IPS-18c (cell line): ENCODE results near the gene FEM1B.

Source experiments
- H3K4me3 ChIP-seq: 2 replicates; pipeline ENCODE4 v1.7.0; 2013; ENCODE audit warnings: low read depth, mild to moderate bottlenecking, low read length, moderate library complexity; ENCODE audit not compliant: insufficient read depth
- H3K9me3 ChIP-seq: one replicate; pipeline ENCODE4 v1.6.1; 2013; ENCODE audit warnings: mild to moderate bottlenecking, low read length, moderate library complexity; ENCODE audit not compliant: control insufficient read depth, insufficient read depth

The FEM1B gene

DNA sequence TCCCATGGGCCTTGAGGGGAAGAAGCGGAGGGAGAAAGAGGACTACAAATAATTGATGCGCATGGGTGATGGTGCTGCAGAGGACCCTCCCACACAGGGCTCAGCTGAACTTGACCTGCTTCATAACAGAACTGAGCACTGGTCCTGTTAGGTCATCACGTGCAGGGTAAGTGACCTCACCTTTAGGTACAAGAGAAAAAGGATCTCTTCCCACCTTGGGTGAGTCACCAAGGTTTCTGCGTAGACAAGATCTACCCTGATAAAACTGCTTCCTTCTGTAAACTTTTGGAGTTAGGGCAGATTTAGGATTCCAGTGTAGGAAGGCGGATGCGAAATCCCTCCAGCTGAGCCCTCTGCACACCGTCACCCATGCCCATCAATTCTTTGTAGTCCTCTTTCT is 67.1 kb downstream of the FEM1B start:
- no peak overlapping the region for H3K4me3 ChIP-seq
- no peaks in the 10 kb centered on the region for H3K9me3 ChIP-seq
